Measurements from ENCODE around the gene SLC19A2.

DNA sequence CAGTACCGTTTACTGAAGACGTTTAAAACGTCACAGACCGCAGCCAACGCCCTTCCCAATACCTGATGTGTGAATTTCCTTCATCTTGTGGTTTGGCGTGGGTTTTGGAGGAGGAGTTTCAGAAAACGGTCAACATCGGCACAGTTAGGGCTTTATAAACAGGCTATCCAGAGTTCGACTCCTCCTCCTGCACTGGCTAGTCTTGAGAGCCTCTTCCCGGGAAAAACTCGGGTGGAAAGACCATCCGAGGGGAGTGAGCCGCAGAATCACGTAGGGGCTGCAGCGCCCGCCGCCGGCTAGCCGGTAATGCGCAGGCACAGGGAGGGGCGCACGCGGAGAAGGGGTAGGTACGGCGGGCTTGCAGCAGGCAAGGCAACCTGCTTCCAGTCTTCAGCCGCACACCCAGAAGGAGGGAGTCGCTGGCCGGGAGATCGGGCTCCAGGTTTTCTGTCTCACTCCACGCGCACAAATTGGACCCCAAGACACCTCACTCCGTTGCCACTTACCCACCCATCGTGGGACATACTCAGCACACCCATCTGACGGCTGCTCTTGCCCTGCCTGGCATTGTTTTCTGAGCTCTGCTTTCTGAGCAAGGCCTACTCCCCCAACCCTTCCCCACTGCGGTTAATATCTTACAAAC lies 25.4 kb downstream of the SLC19A2 start:
- no peak for TF ChIP-seq POLR2A (IDR thresholded peaks at IDR 0.05)
- TF ChIP-seq, protein P1, sequence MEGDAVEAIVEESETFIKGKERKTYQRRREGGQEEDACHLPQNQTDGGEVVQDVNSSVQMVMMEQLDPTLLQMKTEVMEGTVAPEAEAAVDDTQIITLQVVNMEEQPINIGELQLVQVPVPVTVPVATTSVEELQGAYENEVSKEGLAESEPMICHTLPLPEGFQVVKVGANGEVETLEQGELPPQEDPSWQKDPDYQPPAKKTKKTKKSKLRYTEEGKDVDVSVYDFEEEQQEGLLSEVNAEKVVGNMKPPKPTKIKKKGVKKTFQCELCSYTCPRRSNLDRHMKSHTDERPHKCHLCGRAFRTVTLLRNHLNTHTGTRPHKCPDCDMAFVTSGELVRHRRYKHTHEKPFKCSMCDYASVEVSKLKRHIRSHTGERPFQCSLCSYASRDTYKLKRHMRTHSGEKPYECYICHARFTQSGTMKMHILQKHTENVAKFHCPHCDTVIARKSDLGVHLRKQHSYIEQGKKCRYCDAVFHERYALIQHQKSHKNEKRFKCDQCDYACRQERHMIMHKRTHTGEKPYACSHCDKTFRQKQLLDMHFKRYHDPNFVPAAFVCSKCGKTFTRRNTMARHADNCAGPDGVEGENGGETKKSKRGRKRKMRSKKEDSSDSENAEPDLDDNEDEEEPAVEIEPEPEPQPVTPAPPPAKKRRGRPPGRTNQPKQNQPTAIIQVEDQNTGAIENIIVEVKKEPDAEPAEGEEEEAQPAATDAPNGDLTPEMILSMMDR (IDR thresholded peaks at IDR 0.05) = no peak

All from Peyer's patch (tissue), 4 donors.